GM19455 (cell line): ENCODE measurements around the gene SREBF2.

Experiments
- ATAC-seq: cut with Tn5 transposase; IDR thresholded peaks from one replicate; pipeline ENCODE4 v1.9.1; 2021; ENCODE audit not compliant: unreplicated experiment

SREBF2 gene

GRCh38 chr22:41906822-41907221 is 73.9 kb downstream of the SREBF2 start:
- ATAC-seq = no peak

GRCh38 chr22:41907436-41908401 is 74.8 kb downstream of the SREBF2 start:
- no peak for ATAC-seq

- no peak for ATAC-seq
Observed at GRCh38 chr22:41908411-41909309, 75.8 kb downstream of the SREBF2 start.

- ATAC-seq = no peak
Observed at GRCh38 chr22:41909310-41910049, 76.6 kb downstream of the SREBF2 start.

GRCh38 chr22:41910050-41911000 is 77.4 kb downstream of the SREBF2 start:
- ATAC-seq = no peak

GRCh38 chr22:41911001-41911611 is 78.2 kb downstream of the SREBF2 start:
- ATAC-seq = no peak

- ATAC-seq = no peak
Observed at GRCh38 chr22:41912338-41913039, 79.6 kb downstream of the SREBF2 start.

GRCh38 chr22:41913040-41913719 is 80.3 kb downstream of the SREBF2 start:
- no peak for ATAC-seq

- no peak for ATAC-seq
Observed at GRCh38 chr22:41913842-41914534, 81.1 kb downstream of the SREBF2 start.

GRCh38 chr22:41914611-41915034 is 81.7 kb downstream of the SREBF2 start:
- ATAC-seq = no peak

GRCh38 chr22:41915035-41915785 is 82.3 kb downstream of the SREBF2 start, which contains the start of gene SHISA8:
Gene SHISA8 (minus strand): TSS chr22:41915074. CDS start chr22:41914667, 407 bp downstream.
- no peak for ATAC-seq

GRCh38 chr22:41915786-41916493 is 83.0 kb downstream of the SREBF2 start:
- no peak for ATAC-seq

- no peak for ATAC-seq
Observed at GRCh38 chr22:41916745-41917358, 83.9 kb downstream of the SREBF2 start.

- no peak for ATAC-seq
Observed at GRCh38 chr22:41917375-41917902, 84.5 kb downstream of the SREBF2 start.
